HT-29 (cell line): ENCODE results near the gene CNGA1. TPM values are rescaled to one million over a fixed set of nuclear protein-coding genes. Genes with fewer than 3 reads are reported as not detected.
A peak's percentile ranks its signal among the peaks of the same experiment; 100 is the strongest.
"Not testable (repeated sequence)": the region's sequence is repeated elsewhere in the genome, so short reads cannot be mapped to it uniquely, and the experiment has no call there.

Source experiments
- DNase-seq: peaks from one replicate; pipeline ENCODE4 v3.0.0-alpha.2; 2015; ENCODE audit warnings: low spot score
- total RNA-seq: library from RNA; depleted of rRNA; stranded (reverse); fragments of >200 nt; shearing (Covaris generic); gene quantifications from 2 replicates; pipeline ENCODE4 v1.2.3, GENCODE V29; 2014

The CNGA1 gene
- total RNA-seq, 1 experiment from 2014 or later: 6.5 TPM

DNA sequence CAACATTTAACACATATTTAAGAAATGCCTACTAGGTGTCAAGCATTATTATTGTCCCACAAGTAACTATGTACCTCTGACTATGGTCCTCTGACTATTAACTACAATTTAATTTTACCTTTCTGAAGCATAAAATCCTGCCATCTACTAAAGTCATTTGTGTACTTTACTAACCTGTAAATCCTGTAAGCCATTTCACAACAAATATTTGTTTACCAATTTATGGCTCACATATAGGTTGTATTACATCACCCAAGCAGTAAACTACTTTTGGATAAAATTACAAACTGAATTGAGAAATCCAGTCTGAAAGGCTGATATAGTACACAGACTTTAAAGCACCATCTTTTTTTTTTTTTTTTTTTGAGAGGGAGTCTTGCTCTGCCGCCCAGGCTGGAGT is 43.8 kb downstream of the CNGA1 start:
- DNase-seq: no peak

DNA sequence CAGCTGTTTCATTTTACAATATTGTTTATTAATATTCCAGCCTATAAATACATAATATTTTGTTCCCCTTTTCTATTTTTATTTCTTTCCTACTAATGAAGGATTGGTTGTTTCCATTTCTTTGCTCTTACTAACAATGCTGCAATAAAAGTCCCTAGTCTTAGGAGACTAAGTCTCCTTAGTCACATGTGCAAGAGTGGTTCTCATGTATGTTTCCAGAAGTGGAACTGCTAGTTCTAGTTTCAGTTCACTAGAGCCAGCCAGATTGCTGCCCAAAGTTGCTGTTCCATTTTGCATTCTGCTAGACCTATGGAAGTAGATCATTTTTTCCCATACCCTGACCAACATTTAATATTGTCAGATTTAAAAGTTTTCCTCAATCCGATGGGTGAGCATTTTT is 44.3 kb downstream of the CNGA1 start:
- no peak for DNase-seq

DNA sequence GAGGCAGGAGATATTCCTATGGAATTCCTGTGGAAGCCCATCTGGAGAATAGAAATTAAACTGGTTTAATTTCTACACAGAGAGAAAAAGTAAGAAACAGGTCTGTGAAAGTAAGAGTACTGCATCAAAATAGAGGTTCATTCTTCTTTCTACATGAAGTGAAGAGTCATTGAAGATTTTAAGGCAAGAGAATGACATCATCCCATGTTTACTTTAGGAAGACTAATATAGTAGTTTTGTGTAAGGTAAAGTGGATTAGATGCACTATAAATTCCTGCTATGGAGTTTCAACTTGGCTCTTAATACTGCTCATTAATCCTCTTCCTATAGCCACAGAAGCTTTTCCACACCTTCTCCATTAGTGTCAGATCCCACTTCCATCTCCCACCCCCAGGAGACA is 47.6 kb downstream of the CNGA1 start:
- no peak for DNase-seq

DNA sequence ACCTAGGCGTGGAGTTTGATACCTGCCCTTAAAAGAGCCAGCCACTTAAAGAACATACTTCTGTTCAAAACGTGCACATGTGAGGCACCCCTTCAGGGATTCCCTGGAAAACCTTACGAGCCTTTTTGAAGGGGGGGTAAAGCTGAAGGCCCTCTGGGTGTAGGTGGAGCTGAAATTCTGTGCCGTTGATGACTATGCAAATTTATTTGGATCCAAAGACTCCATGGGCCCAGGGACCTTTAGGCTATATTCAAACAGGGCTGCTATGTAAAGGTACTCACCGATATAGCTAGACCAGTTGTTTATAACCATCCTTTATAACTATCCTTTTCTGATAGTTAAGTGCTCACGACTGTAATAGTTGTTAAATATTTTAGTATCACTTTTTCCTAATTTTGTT is 61.8 kb downstream of the CNGA1 start:
- no peak for DNase-seq

DNA sequence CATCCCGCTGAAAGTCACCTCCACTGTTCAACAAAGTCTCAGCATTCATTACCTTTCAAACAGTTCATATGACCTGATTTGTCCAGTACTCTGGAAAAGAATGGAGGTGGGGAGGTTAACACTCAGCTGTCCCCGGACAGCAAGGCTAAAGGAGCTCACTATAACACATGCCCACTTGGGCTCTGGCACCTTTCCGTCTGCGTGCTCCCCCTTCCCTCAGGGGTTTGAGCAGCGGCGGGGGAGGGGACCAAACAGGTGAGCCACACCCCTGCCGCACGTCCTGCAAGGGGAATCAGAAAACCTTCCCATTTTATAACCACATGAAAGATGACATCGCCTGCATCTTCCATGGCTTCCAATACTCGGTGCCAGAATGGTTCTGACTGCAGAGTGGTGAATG is 62.2 kb downstream of the CNGA1 start:
- no peak for DNase-seq

DNA sequence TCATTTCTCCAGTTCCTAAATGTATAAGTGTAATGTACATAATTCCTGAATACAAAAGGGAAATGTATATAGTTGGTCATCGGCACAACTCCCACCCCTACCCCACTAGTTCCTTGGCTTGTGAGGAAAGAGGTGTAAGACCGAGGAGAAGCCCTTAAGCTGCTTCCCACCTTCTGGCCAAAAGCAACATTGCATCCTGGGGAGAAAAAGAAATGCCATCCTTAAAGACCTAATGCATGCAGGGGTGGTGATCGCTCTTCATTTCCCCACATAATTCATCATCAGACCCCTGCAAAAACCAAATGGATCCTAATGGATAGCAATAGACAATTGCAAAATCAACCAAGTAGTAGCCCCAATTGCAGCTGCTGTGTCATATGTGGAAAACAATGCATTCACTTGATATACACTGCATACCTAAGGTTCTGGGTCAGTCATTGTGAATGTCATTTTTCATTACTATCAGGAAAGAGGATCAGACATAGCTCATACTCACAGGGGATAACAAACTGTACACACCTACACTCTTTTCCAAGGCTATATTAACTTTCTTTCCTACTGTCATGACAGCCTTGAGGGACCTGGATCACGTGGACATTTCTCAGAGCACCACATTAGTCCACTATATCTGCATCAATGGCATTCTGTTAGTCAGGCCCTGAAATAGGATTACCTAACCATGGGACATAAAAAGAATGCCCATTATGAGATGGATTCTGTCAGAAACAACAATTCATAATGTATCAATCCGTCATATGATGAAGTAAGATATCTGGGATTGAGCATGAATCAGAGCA is 70.4 kb downstream of the CNGA1 start:
- DNase-seq: no peak

DNA sequence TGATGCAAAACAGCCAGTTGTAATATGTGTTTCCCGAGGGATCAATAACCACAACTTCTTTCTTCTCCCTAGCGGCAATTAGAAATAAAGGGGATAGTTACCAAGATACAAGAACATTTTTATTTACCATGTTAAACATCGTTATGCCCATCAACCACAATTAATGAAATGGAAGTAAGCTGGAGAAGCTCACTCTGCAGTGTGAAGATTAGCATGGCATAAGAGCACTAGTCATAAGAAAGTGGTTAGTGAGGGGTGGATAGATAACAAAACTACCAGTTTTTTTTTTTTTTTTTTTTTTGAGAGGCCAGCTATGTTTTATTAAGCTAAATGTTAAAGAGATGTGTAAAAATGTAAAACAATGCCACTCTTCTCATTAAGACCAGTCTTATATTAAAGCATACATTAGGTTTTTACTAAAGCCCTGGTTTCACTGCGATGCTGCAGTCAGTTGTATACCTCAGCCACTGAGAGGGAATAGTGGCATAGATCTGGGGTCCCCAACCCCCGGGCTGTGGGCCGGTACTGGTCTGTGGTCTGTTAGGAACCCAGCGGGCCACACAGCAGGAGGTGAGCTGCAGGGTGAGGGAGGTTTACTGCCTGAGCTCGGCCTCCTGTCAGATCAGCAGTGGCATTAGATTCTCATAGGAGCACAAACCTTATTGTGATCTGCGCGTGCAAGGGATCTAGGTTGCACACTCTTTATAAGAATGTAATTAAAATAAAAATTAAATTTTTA is 74.2 kb downstream of the CNGA1 start:
- DNase-seq: no peak

- peak; percentile 62 for DNase-seq
Measured at GRCh38 chr4:47939456-47939855, 77.0 kb downstream of the CNGA1 start.

DNA sequence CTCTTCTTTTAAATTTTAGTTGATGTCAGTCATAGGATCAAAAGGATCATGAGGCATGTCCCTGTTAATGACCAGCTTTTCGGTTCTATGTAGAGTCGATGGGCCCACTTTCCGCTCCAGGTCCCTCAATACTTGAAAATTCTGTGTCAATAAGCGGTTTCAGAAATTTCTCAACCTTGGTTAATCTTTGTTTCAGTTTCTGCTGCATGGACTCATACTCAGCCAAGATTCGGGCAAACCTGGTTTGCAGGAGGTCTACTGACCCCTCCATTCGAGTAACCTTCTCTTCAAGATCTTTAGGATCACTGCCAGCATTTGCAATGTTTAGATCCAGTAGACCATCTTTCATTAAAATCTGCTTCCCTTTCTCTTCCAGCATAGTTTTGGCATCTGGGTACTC is 80.1 kb downstream of the CNGA1 start:
- no peak for DNase-seq

DNA sequence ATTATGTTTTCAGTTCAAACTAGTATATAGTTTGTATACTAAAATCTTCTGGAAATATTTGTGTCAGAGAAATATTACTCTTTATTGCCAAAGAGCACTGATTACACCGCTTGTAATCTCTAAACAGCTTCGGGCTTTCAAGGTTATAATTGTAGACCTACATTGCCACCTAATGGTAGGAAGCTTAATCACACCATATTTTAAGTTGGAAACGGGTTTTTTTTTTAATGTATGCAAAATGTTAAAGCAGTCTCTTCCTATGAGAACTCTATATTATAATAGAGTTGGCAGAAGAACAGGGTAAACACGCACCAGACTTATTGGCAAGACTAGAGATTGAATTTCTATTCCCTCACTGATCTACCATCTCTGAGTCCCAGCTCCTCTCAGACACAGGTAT is 82.6 kb downstream of the CNGA1 start:
- DNase-seq: peak; percentile 51

GRCh38 chr4:47930971-47931804 is 85.3 kb downstream of the CNGA1 start:
- DNase-seq: peak; percentile 56

DNA sequence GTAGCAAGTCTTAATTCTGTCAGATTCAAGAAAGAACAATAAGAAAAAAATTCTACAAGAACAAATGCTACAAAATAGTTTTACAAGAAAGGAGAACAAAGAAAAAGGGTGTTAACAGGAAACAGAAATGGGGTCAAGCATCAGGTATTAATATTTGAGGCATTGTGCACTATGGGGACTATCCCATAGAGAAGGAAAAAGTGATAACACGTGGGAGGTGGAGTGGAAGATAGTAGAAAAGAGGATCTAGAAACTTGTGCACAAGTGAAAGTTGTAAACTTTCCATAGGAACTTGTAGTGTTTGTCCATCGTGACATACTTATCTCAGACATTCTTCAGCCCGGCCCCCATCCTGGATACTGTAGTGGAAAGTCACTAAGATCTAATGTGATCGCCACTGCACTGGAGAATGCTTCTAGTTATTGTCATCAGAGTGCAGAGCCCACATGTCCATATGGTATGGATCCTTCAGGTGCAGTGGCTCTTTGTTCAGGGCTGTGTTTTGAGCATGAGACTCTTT is 86.7 kb downstream of the CNGA1 start:
- no peak for DNase-seq

- DNase-seq: peak; percentile 91
Measured at GRCh38 chr4:47926667-47927258, 89.7 kb downstream of the CNGA1 start.

DNA sequence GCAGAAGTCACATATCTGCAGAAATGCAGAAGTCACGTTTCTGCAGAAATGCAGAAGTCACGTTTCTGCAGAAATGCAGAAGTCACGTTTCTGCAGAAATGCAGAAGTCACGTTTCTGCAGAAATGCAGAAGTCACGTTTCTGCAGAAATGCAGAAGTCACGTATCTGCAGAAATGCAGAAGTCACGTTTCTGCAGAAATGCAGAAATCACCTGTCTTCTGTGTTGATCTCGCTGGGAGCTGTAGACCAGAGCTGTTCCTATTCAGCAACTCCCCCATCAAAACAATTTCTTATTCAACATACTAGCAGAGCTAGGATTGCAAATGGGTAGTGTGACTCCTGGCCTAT is 93.2 kb downstream of the CNGA1 start:
- not testable (repeated sequence) for DNase-seq

DNA sequence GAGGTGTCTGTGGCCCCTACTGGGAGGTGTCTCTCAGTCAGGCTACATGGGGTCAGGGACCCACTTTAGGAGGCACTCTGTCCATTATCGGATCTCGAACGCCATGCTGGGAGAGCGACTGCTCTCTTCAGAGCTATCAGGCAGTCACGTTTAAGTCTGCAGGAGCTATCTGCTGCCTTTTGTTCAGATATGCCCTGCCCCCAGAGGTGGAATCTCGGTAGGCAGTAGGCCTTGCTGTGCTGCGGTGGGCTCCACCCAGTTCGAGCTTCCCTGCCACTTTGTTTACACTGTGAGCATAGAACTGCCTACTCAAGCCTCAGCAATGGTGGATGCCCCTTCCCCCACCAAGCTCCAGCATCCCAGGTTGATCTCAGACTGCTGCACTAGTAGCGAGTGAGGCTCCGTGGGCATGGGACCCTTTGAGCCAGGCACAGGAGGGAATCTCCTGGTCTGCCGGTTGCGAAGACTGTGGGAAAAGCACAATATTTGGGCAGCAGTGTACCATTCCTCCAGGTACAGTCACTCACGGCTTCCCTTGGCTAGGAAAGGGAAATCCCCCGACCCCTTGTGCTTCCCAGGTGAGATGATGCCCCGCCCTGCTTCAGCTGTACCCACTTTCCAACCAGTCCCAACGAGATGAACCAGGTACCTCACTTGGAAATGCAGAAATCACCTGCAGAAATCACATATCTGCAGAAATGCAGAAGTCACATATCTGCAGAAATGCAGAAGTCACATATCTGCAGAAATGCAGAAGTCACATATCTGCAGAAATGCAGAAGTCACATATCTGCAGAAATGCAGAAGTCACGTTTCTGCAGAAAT is 93.8 kb downstream of the CNGA1 start:
- peak; percentile 57 for DNase-seq

DNA sequence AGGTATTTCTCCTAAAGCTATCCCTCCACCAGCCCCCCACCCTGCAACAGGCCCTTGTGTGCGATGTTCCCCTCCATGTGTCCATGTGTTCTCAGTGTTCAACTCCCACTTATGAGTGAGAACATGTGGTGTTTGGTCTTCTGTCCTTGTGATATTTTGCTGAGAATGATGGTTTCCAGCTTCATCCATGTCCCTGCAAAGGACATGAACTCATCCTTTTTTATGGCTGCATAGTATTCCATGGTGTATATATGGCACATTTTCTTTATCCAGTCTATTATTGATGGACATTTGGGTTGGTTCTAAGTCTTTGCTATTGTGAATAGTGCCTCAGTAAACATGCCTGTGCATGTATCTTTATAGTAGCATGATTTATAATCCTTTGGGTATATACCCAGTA is 99.3 kb downstream of the CNGA1 start:
- DNase-seq: not testable (repeated sequence)

GRCh38 chr4:47915378-47915777 is 101.1 kb downstream of the CNGA1 start:
- no peak for DNase-seq

DNA sequence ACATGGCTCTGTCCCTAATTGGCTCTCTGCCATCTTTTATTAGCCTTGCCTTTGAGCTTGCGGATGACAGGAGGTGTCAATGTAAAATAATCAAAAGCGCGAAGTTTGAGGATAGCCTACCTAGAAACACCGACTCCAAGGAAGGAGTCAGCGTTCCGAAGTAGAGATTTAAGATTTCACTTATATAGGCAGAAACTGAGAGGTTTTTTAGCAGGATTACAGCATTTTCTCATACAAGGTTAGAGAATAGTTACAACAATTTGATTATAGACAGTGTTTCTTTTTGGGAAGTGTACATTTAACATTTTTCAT is 101.6 kb downstream of the CNGA1 start:
- DNase-seq: no peak

DNA sequence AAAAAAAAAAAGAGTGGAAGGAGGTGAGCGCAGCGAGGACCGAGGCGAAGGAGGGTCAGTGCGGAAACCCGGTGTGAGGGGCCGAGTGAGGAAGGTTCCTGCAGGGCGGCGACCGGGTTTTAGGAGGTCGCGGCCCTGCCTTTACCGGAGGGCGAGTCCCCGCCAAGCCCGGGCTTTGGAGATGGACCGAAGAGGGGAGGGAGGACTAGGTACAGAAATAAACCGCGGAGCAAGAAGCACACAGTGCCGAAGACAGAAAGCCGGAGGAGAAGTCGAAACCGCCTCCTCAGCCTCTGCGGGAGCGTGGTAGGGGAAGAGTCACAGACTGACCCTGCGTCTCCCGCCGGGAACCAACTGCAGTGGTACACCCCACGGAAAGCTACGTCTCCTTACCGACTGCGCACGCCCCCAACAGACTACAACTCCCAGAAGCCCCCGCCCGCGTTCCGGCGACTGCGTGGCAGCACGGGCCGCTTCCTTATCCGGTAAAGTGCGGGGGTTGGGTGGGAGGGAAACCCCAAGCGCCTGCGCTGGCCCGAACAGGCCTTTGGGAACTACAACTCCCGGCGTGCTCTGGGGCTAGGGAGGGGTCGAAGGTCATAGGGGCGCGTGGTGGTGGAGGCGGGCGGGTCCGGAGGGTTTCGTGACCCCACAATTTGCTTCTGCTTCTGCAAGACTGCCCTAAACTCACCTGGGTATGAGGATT is 102.1 kb downstream of the CNGA1 start, which contains the start of gene NFXL1:
TSS of gene NFXL1 (minus strand) at position 364 of the 706 bp plus-strand sequence. CDS start 380 bp downstream, outside the sequence.
- DNase-seq: peak; percentile 96

DNA sequence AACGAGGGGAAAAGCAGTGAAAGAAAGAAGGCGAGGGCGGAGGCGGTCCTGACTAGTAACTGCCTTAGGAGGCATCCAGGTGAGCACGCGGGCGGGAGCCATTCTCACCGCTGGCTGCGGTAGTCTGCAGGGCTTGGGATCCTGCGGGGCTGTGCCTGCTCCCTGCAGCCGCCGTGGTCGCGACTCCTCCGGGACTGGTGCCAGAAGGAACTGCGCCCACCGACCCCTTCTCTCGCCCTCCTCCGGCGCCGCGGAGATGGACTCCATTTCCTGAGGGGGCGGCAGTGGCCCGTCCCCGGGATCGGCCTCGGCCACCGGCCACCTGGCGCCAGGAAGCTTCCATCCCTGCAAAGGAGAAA is 102.6 kb downstream of the CNGA1 start:
- DNase-seq: no peak
